Loucy (cell line): ENCODE data around the gene C8G.

Experiments used
- H2AFZ ChIP-seq: fragments of 200-600 bp; sonication (generic); 2 replicates; pipeline ENCODE4 v1.6.0; 2016; ENCODE audit warnings: antibody characterized with exemption, mild to moderate bottlenecking, low read length, moderate library complexity
- H3F3A ChIP-seq: fragments of 200-600 bp; 2 replicates; pipeline ENCODE4 v1.6.0; 2016; ENCODE audit warnings: antibody characterized with exemption, low read depth, mild to moderate bottlenecking
- H3K27me3 ChIP-seq: fragments of 200-600 bp; sonication (generic); 2 replicates; pipeline ENCODE4 v1.6.1; 2014; ENCODE audit warnings: low read length, mild to moderate bottlenecking; ENCODE audit not compliant: insufficient read depth, poor library complexity, severe bottlenecking
- H3K36me3 ChIP-seq: fragments of 200-600 bp; sonication (generic); 2 replicates; pipeline ENCODE4 v1.6.1; 2016; ENCODE audit warnings: low read length; ENCODE audit not compliant: insufficient read depth
- H3K4me1 ChIP-seq: fragments of 200-600 bp; sonication (generic); 2 replicates; pipeline ENCODE4 v1.5.1; 2014; ENCODE audit warnings: low read length, mild to moderate bottlenecking; ENCODE audit not compliant: insufficient read depth, poor library complexity, severe bottlenecking
- H3K4me2 ChIP-seq: fragments of 200-600 bp; sonication (generic); 2 replicates; pipeline ENCODE4 v1.6.0; 2014; ENCODE audit warnings: antibody characterized with exemption, low read length, low read depth, mild to moderate bottlenecking; ENCODE audit not compliant: poor library complexity, severe bottlenecking
- H3K4me3 ChIP-seq: fragments of 200-600 bp; sonication (generic); 2 replicates; pipeline ENCODE4 v1.5.1; 2014; ENCODE audit warnings: low read length, mild to moderate bottlenecking, mixed read lengths; ENCODE audit not compliant: poor library complexity, severe bottlenecking
- H3K79me2 ChIP-seq: fragments of 200-600 bp; sonication (generic); 2 replicates; pipeline ENCODE4 v1.6.1; 2014; ENCODE audit warnings: low read length; ENCODE audit not compliant: insufficient read depth
- H3K9ac ChIP-seq: fragments of 200-600 bp; sonication (generic); 2 replicates; pipeline ENCODE4 v1.6.0; 2014; ENCODE audit warnings: mild to moderate bottlenecking, low read depth, low read length, moderate library complexity; ENCODE audit not compliant: poor library complexity, severe bottlenecking
- H3K9me2 ChIP-seq: fragments of 200-600 bp; sonication (generic); replicated peaks from 2 replicates; pipeline ENCODE4 v1.6.1; 2016; ENCODE audit warnings: low read depth, low read length, mixed read lengths
- H3K9me3 ChIP-seq: fragments of 200-600 bp; sonication (generic); 2 replicates; pipeline ENCODE4 v1.6.1; 2014; ENCODE audit warnings: mild to moderate bottlenecking, antibody characterized with exemption, low read length, low read depth; ENCODE audit not compliant: insufficient read depth
- H4K20me1 ChIP-seq: fragments of 200-600 bp; sonication (generic); 2 replicates; pipeline ENCODE4 v1.6.0; 2014; ENCODE audit warnings: antibody characterized with exemption, low read length, mild to moderate bottlenecking; ENCODE audit not compliant: insufficient read depth, poor library complexity, severe bottlenecking
- EZH2phosphoT487 ChIP-seq: fragments of 200-600 bp; IDR thresholded peaks from 2 replicates; pipeline ENCODE4 v1.6.1; 2018; ENCODE audit warnings: antibody characterized with exemption, mild to moderate bottlenecking, moderate library complexity, borderline replicate concordance
- TF ChIP-seq, protein P1 (sequence below): fragments of 200-600 bp; sonication (generic); conservative IDR thresholded peaks from 2 replicates; pipeline ENCODE4 v1.5.1; 2014; ENCODE audit warnings: mild to moderate bottlenecking, antibody characterized with exemption, low read length

Gene C8G

DNA sequence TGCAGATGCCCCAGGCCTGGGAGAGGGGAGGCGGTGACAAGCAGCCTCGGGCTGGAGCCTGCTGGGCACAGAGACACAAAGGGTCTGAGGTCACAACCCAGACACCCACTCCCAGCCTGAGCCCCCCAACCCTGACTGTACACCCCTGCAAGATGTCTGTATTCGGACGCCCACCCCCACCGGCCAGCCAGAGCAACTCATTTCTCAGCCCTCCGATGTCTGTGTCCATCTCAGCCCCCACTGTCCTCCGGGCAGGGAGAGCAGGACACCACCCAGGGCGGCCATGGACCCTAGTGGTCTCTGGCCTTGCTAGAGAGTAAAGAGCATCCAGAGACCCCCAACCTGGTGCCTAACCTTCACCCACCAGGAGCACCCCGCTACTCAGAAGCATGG, 10.9 kb downstream of the C8G start:
- Histone ChIP-seq H3K4me1 (no peaks in the 10 kb centered on the region), H4K20me1 (no peaks in the 10 kb centered on the region), H3K9ac (no peak overlapping the region), H3K4me3 (no peak overlapping the region), H3K9me3 (no peaks in the 10 kb centered on the region), H3K4me2 (no peak overlapping the region), H3K79me2 (no peaks in the 10 kb centered on the region), H3F3A (no peaks in the 10 kb centered on the region), H3K9me2 (no peaks in the 10 kb centered on the region), H3K36me3 (no peaks in the 10 kb centered on the region), H2AFZ (no peak overlapping the region), H3K27me3 (no peaks in the 10 kb centered on the region)
- no peak for TF ChIP-seq EZH2phosphoT487
- TF ChIP-seq, protein P1, sequence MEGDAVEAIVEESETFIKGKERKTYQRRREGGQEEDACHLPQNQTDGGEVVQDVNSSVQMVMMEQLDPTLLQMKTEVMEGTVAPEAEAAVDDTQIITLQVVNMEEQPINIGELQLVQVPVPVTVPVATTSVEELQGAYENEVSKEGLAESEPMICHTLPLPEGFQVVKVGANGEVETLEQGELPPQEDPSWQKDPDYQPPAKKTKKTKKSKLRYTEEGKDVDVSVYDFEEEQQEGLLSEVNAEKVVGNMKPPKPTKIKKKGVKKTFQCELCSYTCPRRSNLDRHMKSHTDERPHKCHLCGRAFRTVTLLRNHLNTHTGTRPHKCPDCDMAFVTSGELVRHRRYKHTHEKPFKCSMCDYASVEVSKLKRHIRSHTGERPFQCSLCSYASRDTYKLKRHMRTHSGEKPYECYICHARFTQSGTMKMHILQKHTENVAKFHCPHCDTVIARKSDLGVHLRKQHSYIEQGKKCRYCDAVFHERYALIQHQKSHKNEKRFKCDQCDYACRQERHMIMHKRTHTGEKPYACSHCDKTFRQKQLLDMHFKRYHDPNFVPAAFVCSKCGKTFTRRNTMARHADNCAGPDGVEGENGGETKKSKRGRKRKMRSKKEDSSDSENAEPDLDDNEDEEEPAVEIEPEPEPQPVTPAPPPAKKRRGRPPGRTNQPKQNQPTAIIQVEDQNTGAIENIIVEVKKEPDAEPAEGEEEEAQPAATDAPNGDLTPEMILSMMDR, result no peak

DNA sequence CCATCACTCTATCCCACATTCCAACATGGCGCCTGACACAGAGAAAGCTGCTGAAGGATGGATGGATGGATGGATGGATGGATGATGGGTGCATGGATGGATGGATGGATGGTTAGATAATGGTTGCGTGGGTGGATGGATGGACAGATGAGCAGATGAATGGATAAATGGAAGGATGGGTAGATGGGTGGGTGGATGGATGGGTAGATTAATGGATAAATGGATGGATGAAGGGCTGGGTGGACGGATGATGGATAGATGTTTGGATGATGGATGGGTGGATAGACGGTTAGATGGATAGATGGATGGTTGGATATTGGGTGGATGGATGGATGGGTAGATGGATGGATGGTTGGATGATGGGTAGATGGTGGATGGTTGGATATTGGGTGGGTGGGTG, 11.6 kb downstream of the C8G start:
- TF ChIP-seq EZH2phosphoT487, result no peak
- TF ChIP-seq, protein P1, result no peak
- Histone ChIP-seq H4K20me1 (no peaks in the 10 kb centered on the region), H3K9me2 (no peaks in the 10 kb centered on the region), H3K9ac (no peak overlapping the region), H3K79me2 (no peaks in the 10 kb centered on the region), H3K36me3 (no peaks in the 10 kb centered on the region), H3K27me3 (no peaks in the 10 kb centered on the region), H3K9me3 (no peaks in the 10 kb centered on the region), H3K4me3 (no peak overlapping the region), H3K4me1 (no peaks in the 10 kb centered on the region), H2AFZ (no peak overlapping the region), H3K4me2 (no peak overlapping the region), H3F3A (no peaks in the 10 kb centered on the region)

DNA sequence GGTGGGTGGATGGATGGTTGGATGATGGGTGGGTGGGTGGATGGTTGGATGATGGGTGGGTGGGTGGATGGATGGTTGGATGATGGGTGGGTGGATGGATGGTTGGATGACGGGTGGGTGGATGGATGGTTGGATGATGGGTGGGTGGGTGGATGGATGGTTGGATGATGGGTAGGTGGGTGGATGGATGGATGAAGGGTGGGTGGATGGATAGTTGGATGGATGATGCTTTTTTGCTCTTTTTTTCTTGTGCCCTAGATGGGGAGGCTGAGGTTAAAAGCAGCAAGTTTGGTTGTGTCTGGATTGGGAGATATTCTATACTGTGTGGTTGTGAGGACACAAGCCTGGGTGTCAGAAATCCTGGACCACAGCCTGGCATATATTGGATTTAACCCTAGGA, 12.4 kb downstream of the C8G start:
- TF ChIP-seq, protein P1, result no peak
- no peak for TF ChIP-seq EZH2phosphoT487

More for the DNA sequence above, 12.4 kb downstream of the C8G start:
- H3K36me3 ChIP-seq, result no peaks in the 10 kb centered on the region
- no peak overlapping the region for H2AFZ ChIP-seq
- no peaks in the 10 kb centered on the region for H3K79me2 ChIP-seq
- no peaks in the 10 kb centered on the region for H3F3A ChIP-seq
- H3K9me3 ChIP-seq, result no peaks in the 10 kb centered on the region
- no peaks in the 10 kb centered on the region for H3K9me2 ChIP-seq
- no peaks in the 10 kb centered on the region for H3K4me1 ChIP-seq
- H3K4me2 ChIP-seq, result no peak overlapping the region
- no peaks in the 10 kb centered on the region for H3K27me3 ChIP-seq
- H3K9ac ChIP-seq, result no peak overlapping the region
- H4K20me1 ChIP-seq, result no peaks in the 10 kb centered on the region
- no peak overlapping the region for H3K4me3 ChIP-seq
